DND-41 (cell line): ENCODE data around the gene SURF2.

ENCODE experiments used
- CTCF ChIP-seq: IDR thresholded peaks from 2 replicates; pipeline ENCODE4 v1.5.1; 2012; ENCODE audit warnings: borderline replicate concordance, low read length, moderate library complexity, mild to moderate bottlenecking; ENCODE audit not compliant: poor library complexity, severe bottlenecking; ENCODE audit errors: extremely low read depth
- EZH2 ChIP-seq: IDR thresholded peaks from 3 replicates; pipeline ENCODE4 v1.6.1; 2012; ENCODE audit warnings: borderline replicate concordance, low read depth, mild to moderate bottlenecking, moderate library complexity, low read length, inconsistent platforms; ENCODE audit not compliant: severe bottlenecking

- TF ChIP-seq CTCF (no peak), EZH2 (no peak)
These were observed 48.2 kb downstream of the SURF2 start for GRCh38 chr9:133404454-133405002.
